WTC11 (cell line): ENCODE results near the gene PDGFRA.

Source experiments
- ATF2 ChIP-seq: sonication (generic); formaldehyde crosslinking; IDR thresholded peaks from 2 replicates; pipeline ENCODE4 v1.8.1; 2022; ENCODE audit warnings: low read depth, missing genetic modification reagents, borderline replicate concordance
- EMX1 ChIP-seq: fragments of 250-450 bp; sonication (Bioruptor Pico); IDR thresholded peaks from 2 replicates; pipeline ENCODE4 v1.8.0; 2021; ENCODE audit warnings: mild to moderate bottlenecking
- ETV6 ChIP-seq: sonication (generic); formaldehyde crosslinking; IDR thresholded peaks from 2 replicates; pipeline ENCODE4 v1.8.1; 2022; ENCODE audit warnings: mild to moderate bottlenecking, missing genetic modification reagents

GRCh38 chr4:54238389-54238788 is 9.3 kb downstream of the PDGFRA start:
- TF ChIP-seq ETV6: no peak
- no peak for TF ChIP-seq ATF2
- TF ChIP-seq EMX1: no peak
